CD4-positive, alpha-beta memory T cell (primary cell): Measurements from ENCODE around the gene PARD3B. TPM values are rescaled to one million over a fixed set of nuclear protein-coding genes. Genes with fewer than 3 reads are reported as not detected.

Experiments
- CTCF ChIA-PET: fragments of 350-600 bp; sonication (Branson Sonifier 250); formaldehyde crosslinking; loops from one replicate; lab custom pipeline; 2021; ENCODE audit warnings: inconsistent platforms; ENCODE audit not compliant: partially characterized antibody; lab: Charles Lee
- POLR2A ChIA-PET: fragments of 350-600 bp; sonication (Branson Sonifier 250); formaldehyde crosslinking; loops from one replicate; lab custom pipeline; 2021; ENCODE audit not compliant: partially characterized antibody; lab: Charles Lee
- DNase-seq, 5 donors: peaks; one replicate each; pipeline versions ENCODE4 v3.0.0 to v3.0.0-alpha.2; 2020 to 2022; ENCODE audit warnings: mixed read lengths in 1 of 5
- H3K27ac ChIP-seq: one replicate; pipeline ENCODE4 v1.7.0; 2013; ENCODE audit warnings: low read depth, low read length
- H3K27me3 ChIP-seq: 2 replicates; pipeline ENCODE4 v1.7.0; 2013; ENCODE audit warnings: mild to moderate bottlenecking, low read length, moderate library complexity; ENCODE audit not compliant: insufficient read depth
- H3K36me3 ChIP-seq: 2 replicates; pipeline ENCODE4 v1.7.0; 2013; ENCODE audit warnings: mild to moderate bottlenecking, low read length, moderate library complexity; ENCODE audit not compliant: insufficient read depth
- H3K4me1 ChIP-seq: 2 replicates; pipeline ENCODE4 v1.7.0; 2013; ENCODE audit warnings: mild to moderate bottlenecking, low read length, moderate library complexity; ENCODE audit not compliant: insufficient read depth
- H3K4me3 ChIP-seq, 2 donors: one replicate each; pipeline ENCODE4 v1.7.0; 2013; ENCODE audit warnings: low read length in 2 of 2, mild to moderate bottlenecking in 1 of 2
- H3K9me3 ChIP-seq, 2 donors: one replicate each; pipeline ENCODE4 v1.7.0; 2013; ENCODE audit warnings: low read length in 2 of 2, control low read depth in 1 of 2; ENCODE audit not compliant: control insufficient read depth in 1 of 2
- H3K27ac Mint-ChIP-seq, 7 donors: one replicate each; pipeline ENCODE4 v1.8.0; 2020 to 2021; ENCODE audit warnings: mixed read lengths in 7 of 7, mild to moderate bottlenecking in 6 of 7, inconsistent platforms in 3 of 7, moderate library complexity in 3 of 7
- H3K27me3 Mint-ChIP-seq, 2 donors: one replicate each; pipeline ENCODE4 v1.8.0; 2020 to 2021; ENCODE audit warnings: mixed read lengths in 2 of 2
- H3K36me3 Mint-ChIP-seq, 2 donors: one replicate each; pipeline ENCODE4 v1.8.0; 2020 to 2021; ENCODE audit warnings: mixed read lengths in 2 of 2, inconsistent platforms in 1 of 2, mild to moderate bottlenecking in 1 of 2
- H3K4me1 Mint-ChIP-seq, 4 donors: one replicate each; pipeline ENCODE4 v1.8.0; 2020 to 2021; ENCODE audit warnings: mixed read lengths in 4 of 4, mild to moderate bottlenecking in 1 of 4
- H3K4me3 Mint-ChIP-seq, 8 donors: one replicate each; pipeline ENCODE4 v1.8.0; 2020 to 2021; ENCODE audit warnings: mixed read lengths in 8 of 8, mild to moderate bottlenecking in 7 of 8, moderate library complexity in 6 of 8, inconsistent platforms in 3 of 8
- H3K9me3 Mint-ChIP-seq, 8 donors: one replicate each; pipeline ENCODE4 v1.8.0; 2020 to 2021; ENCODE audit warnings: mixed read lengths in 8 of 8, mild to moderate bottlenecking in 5 of 8, inconsistent platforms in 3 of 8, moderate library complexity in 1 of 8
- intact Hi-C: fragments of 100-400 bp; cut with micrococcal nuclease; formaldehyde crosslinking; loops from one replicate; pipeline ENCODE4 v1.15.1; 2023
- polyA plus RNA-seq, 2 donors: library from polyadenylated mRNA; unstranded; fragments of 300-500 nt; fragmentation: Illumina TruSeq; gene quantifications; one replicate each; pipeline ENCODE4 v1.2.3, GENCODE V29; 2021
- total RNA-seq, 2 experiments: library from RNA; stranded (reverse); gene quantifications; one replicate each; pipeline ENCODE4 v1.2.3, GENCODE V29; 2021

PARD3B gene
- total and polyA plus RNA-seq, 4 experiments from 2014 or later, result 0.44 to 1.3 (median 1.2) TPM; not detected in 1

- intact Hi-C loops, result no loop called here
- Mint-ChIP-seq H3K4me3 (no peak overlapping the region), H3K36me3 (no peaks in the 10 kb centered on the region), H3K27ac (no peak overlapping the region), H3K9me3 (peaks cover 0 to 2% (median 0%) of the 10 kb centered on the region in 8 donors), H3K27me3 (peaks cover 0 to 3% of the 10 kb centered on the region in 2 donors), H3K4me1 (no peaks in the 10 kb centered on the region)
- ChIA-PET CTCF (no interaction called here), POLR2A (no interaction called here)
- H3K27me3 ChIP-seq, result no peaks in the 10 kb centered on the region
- no peaks in the 10 kb centered on the region for H3K9me3 ChIP-seq
- no peak overlapping the region for H3K4me3 ChIP-seq
- no peak for DNase-seq
- no peaks in the 10 kb centered on the region for H3K36me3 ChIP-seq
- no peak overlapping the region for H3K27ac ChIP-seq
- H3K4me1 ChIP-seq, result no peaks in the 10 kb centered on the region
Measured at GRCh38 chr2:204665771-204666170, 120.5 kb downstream of the PARD3B start.

- CTCF ChIA-PET, result no interaction called here
- intact Hi-C loops, result no loop called here
- peaks cover 0 to 3% of the 10 kb centered on the region in 2 donors for H3K27me3 Mint-ChIP-seq
Measured at GRCh38 chr2:204667990-204668389, 122.7 kb downstream of the PARD3B start.

DNA sequence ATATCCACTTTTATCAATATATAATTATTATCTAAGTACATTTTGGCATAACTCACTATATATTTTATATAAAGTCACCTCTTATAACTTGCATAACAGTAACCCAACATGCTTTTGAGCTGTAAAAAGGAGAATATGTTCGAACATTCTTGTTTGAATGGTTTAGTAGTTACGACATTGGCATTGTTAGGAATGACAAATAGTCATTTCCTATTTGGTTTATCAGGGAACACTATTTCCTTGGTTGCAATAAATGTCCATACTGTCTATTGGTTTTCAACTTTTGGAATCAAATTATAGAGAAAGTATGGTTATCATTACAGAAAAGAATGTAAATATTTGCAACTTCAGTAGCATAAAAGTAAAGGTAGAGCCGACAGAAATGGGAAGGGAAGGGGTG is 124.1 kb downstream of the PARD3B start:
- H3K27ac ChIP-seq, result no peak overlapping the region
- Mint-ChIP-seq H3K27ac (no peak overlapping the region), H3K36me3 (no peaks in the 10 kb centered on the region), H3K4me1 (no peaks in the 10 kb centered on the region), H3K4me3 (no peak overlapping the region), H3K9me3 (no peaks in the 10 kb centered on the region), H3K27me3 (peaks cover 0 to 3% of the 10 kb centered on the region in 2 donors)
- H3K9me3 ChIP-seq, result no peaks in the 10 kb centered on the region
- no peaks in the 10 kb centered on the region for H3K36me3 ChIP-seq
- H3K27me3 ChIP-seq, result no peaks in the 10 kb centered on the region
- no peak for DNase-seq
- intact Hi-C loops, result no loop called here
- H3K4me3 ChIP-seq, result no peak overlapping the region
- no peaks in the 10 kb centered on the region for H3K4me1 ChIP-seq
- ChIA-PET CTCF (no interaction called here), POLR2A (no interaction called here)

More at GRCh38 chr2:204667990-204668389, 122.7 kb downstream of the PARD3B start:
- Mint-ChIP-seq H3K4me3 (no peak overlapping the region), H3K9me3 (no peaks in the 10 kb centered on the region), H3K36me3 (no peaks in the 10 kb centered on the region), H3K27ac (no peak overlapping the region), H3K4me1 (no peaks in the 10 kb centered on the region)
- Histone ChIP-seq H3K9me3 (no peaks in the 10 kb centered on the region), H3K27me3 (no peaks in the 10 kb centered on the region), H3K27ac (no peak overlapping the region), H3K4me1 (no peaks in the 10 kb centered on the region), H3K36me3 (no peaks in the 10 kb centered on the region), H3K4me3 (no peak overlapping the region)
- DNase-seq, result no peak
- POLR2A ChIA-PET, result no interaction called here

GRCh38 chr2:204670124-204670523 is 124.8 kb downstream of the PARD3B start:
- Mint-ChIP-seq H3K36me3 (no peaks in the 10 kb centered on the region), H3K27me3 (peaks cover 0 to 1% of the 10 kb centered on the region in 2 donors), H3K4me3 (no peak overlapping the region), H3K4me1 (no peaks in the 10 kb centered on the region), H3K9me3 (no peaks in the 10 kb centered on the region), H3K27ac (no peak overlapping the region)
- intact Hi-C loops, result no loop called here
- Histone ChIP-seq H3K36me3 (no peaks in the 10 kb centered on the region), H3K27me3 (no peaks in the 10 kb centered on the region), H3K9me3 (no peaks in the 10 kb centered on the region), H3K27ac (no peak overlapping the region), H3K4me3 (no peak overlapping the region), H3K4me1 (no peaks in the 10 kb centered on the region)
- ChIA-PET POLR2A (no interaction called here), CTCF (interaction anchor here (0.6 kb wide), 1 partner anchor 826 kb away, joined by 3 read pairs; no protein-coding TSS in a partner anchor)
- no peak for DNase-seq

- Mint-ChIP-seq H3K4me1 (no peaks in the 10 kb centered on the region), H3K4me3 (no peak overlapping the region), H3K36me3 (no peaks in the 10 kb centered on the region), H3K27ac (no peak overlapping the region), H3K27me3 (peaks cover 0 to 1% of the 10 kb centered on the region in 2 donors), H3K9me3 (no peaks in the 10 kb centered on the region)
- ChIA-PET POLR2A (no interaction called here), CTCF (interaction anchor here (0.6 kb wide), 1 partner anchor 826 kb away, joined by 3 read pairs; no protein-coding TSS in a partner anchor)
- Histone ChIP-seq H3K4me3 (no peak overlapping the region), H3K4me1 (no peaks in the 10 kb centered on the region), H3K27ac (no peak overlapping the region), H3K9me3 (no peaks in the 10 kb centered on the region), H3K27me3 (no peaks in the 10 kb centered on the region), H3K36me3 (no peaks in the 10 kb centered on the region)
- intact Hi-C loops, result no loop called here
- DNase-seq, result no peak
Measured at GRCh38 chr2:204670756-204671155, 125.5 kb downstream of the PARD3B start.

DNA sequence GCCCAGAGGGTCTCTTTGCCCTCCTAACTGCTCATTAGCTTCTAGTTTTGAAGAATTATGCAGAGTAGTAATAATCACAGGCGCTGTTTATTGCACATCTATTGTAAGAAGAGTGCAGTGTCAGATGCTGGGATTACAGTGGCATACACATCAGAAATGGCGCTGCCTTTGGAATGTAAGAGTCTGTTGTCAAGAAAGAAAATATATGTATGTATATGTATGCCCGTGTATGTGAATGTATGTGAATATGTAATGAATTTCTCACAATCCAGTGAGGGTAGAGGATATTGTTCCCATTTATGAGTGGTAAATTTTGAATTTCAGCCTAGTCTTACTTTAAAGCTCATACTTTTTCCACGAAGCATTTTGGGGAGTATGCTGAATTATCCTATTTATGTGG is 127.5 kb downstream of the PARD3B start:
- H3K27ac Mint-ChIP-seq, result no peak overlapping the region
- peaks cover 0 to 1% of the 10 kb centered on the region in 2 donors for H3K27me3 Mint-ChIP-seq
- no peak for DNase-seq
- H3K4me3 Mint-ChIP-seq, result no peak overlapping the region
- no peaks in the 10 kb centered on the region for H3K4me1 Mint-ChIP-seq
- no peaks in the 10 kb centered on the region for H3K27me3 ChIP-seq
- intact Hi-C loops, result no loop called here
- no peak overlapping the region for H3K4me3 ChIP-seq
- no peaks in the 10 kb centered on the region for H3K36me3 Mint-ChIP-seq
- H3K36me3 ChIP-seq, result no peaks in the 10 kb centered on the region
- no peaks in the 10 kb centered on the region for H3K9me3 Mint-ChIP-seq
- ChIA-PET POLR2A (no interaction called here), CTCF (interaction anchor here (1.4 kb wide), 1 partner anchor 8 kb away, joined by 4 read pairs; no protein-coding TSS in a partner anchor)
- no peaks in the 10 kb centered on the region for H3K9me3 ChIP-seq
- H3K27ac ChIP-seq, result no peak overlapping the region
- H3K4me1 ChIP-seq, result no peaks in the 10 kb centered on the region

GRCh38 chr2:204673877-204674276 is 128.6 kb downstream of the PARD3B start:
- Mint-ChIP-seq H3K4me1 (no peaks in the 10 kb centered on the region), H3K27me3 (no peaks in the 10 kb centered on the region), H3K9me3 (no peaks in the 10 kb centered on the region), H3K27ac (no peak overlapping the region), H3K4me3 (no peak overlapping the region), H3K36me3 (no peaks in the 10 kb centered on the region)
- no peak overlapping the region for H3K4me3 ChIP-seq
- no peaks in the 10 kb centered on the region for H3K36me3 ChIP-seq
- CTCF ChIA-PET, result interaction anchor here (1.4 kb wide), 1 partner anchor 9 kb away, joined by 4 read pairs; no protein-coding TSS in a partner anchor
- no peaks in the 10 kb centered on the region for H3K9me3 ChIP-seq
- H3K4me1 ChIP-seq, result no peaks in the 10 kb centered on the region
- POLR2A ChIA-PET, result no interaction called here
- no peak overlapping the region for H3K27ac ChIP-seq
- intact Hi-C loops, result no loop called here
- H3K27me3 ChIP-seq, result no peaks in the 10 kb centered on the region
- DNase-seq, result no peak
